HL-60 (cell line): ENCODE measurements around the gene ANKZF1.

Experiments
- GABPA ChIP-seq: IDR thresholded peaks from 2 replicates; pipeline ENCODE4 v1.6.1; 2012; ENCODE audit warnings: low read depth
- POLR2AphosphoS5 ChIP-seq: IDR thresholded peaks from 2 replicates; pipeline ENCODE4 v1.6.1; 2012; ENCODE audit warnings: low read depth
- SPI1 ChIP-seq: IDR thresholded peaks from 2 replicates; pipeline ENCODE4 v1.6.1; 2012; ENCODE audit warnings: low read depth, mild to moderate bottlenecking, borderline replicate concordance
- TF ChIP-seq, protein P1 (sequence below): IDR thresholded peaks from one replicate; pipeline ENCODE4 v1.5.1; 2011; ENCODE audit warnings: low read length, control low read depth, inconsistent platforms; ENCODE audit not compliant: insufficient read depth

DNA sequence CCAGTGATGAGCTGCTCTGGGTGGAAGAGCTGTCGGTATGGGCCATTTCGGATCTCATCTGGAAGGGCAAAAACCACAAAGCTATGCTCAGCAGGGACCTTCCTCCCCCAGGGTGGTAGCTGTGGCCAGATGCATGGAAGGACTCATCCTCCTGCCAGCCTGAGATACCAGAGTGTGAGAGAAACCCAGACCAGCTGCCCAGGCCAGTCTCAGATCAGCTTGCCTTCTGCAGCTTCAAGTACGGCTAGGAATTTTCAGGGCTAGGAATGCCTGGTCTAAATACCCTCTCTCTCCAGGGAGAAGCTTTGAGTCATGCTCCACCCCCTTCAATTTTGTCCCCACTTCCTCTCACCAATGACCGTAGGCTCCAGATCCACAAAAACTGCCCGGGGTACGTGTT lies 22.1 kb downstream of the ANKZF1 start:
- TF ChIP-seq POLR2AphosphoS5 (no peak), GABPA (no peak), SPI1 (peak; percentile 53; the same call in 1 of the 2 replicates)
- TF ChIP-seq, protein P1, sequence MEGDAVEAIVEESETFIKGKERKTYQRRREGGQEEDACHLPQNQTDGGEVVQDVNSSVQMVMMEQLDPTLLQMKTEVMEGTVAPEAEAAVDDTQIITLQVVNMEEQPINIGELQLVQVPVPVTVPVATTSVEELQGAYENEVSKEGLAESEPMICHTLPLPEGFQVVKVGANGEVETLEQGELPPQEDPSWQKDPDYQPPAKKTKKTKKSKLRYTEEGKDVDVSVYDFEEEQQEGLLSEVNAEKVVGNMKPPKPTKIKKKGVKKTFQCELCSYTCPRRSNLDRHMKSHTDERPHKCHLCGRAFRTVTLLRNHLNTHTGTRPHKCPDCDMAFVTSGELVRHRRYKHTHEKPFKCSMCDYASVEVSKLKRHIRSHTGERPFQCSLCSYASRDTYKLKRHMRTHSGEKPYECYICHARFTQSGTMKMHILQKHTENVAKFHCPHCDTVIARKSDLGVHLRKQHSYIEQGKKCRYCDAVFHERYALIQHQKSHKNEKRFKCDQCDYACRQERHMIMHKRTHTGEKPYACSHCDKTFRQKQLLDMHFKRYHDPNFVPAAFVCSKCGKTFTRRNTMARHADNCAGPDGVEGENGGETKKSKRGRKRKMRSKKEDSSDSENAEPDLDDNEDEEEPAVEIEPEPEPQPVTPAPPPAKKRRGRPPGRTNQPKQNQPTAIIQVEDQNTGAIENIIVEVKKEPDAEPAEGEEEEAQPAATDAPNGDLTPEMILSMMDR: no peak
